Spleen (tissue), 7 donors: ENCODE measurements around the gene ARHGAP19.

Experiments used
- POLR2A ChIP-seq, 3 donors: fragments of 450-650 bp; IDR thresholded peaks; one replicate each; pipeline ENCODE4 v1.5.1; 2017; ENCODE audit warnings: antibody characterized with exemption in 3 of 3, mild to moderate bottlenecking in 1 of 3
- POLR2AphosphoS5 ChIP-seq, 3 donors: sonication (generic); formaldehyde crosslinking; IDR thresholded peaks; one replicate each; pipeline ENCODE4 v1.5.1; 2017; ENCODE audit warnings: antibody characterized with exemption in 3 of 3
- TF ChIP-seq, protein P1 (sequence below), 11 experiments: fragments of 200-600 bp in 7 of 11; fragments of 450-650 bp in 4 of 11; sonication (generic) in 4 of 11; IDR thresholded peaks in 8 of 11; conservative IDR thresholded peaks in 3 of 11; 1 replicate in 7 of 11; 2 replicates in 4 of 11; pipeline versions ENCODE4 v1.4.0 to v1.8.0; 2016 to 2021; ENCODE audit warnings: antibody characterized with exemption in 11 of 11, inconsistent platforms in 4 of 11, mild to moderate bottlenecking in 1 of 11
- donor health status: DM: no; HTN: no; CAD: no; lungs with moderate emphysema.
- donor health status: DM: no; HTN: no; CAD: no.
- donor health status: DM: no; HTN: no; CAD: no.

GRCh38 chr10:97300980-97301379 is 8.5 kb upstream of the ARHGAP19 start:
- TF ChIP-seq, protein P1, sequence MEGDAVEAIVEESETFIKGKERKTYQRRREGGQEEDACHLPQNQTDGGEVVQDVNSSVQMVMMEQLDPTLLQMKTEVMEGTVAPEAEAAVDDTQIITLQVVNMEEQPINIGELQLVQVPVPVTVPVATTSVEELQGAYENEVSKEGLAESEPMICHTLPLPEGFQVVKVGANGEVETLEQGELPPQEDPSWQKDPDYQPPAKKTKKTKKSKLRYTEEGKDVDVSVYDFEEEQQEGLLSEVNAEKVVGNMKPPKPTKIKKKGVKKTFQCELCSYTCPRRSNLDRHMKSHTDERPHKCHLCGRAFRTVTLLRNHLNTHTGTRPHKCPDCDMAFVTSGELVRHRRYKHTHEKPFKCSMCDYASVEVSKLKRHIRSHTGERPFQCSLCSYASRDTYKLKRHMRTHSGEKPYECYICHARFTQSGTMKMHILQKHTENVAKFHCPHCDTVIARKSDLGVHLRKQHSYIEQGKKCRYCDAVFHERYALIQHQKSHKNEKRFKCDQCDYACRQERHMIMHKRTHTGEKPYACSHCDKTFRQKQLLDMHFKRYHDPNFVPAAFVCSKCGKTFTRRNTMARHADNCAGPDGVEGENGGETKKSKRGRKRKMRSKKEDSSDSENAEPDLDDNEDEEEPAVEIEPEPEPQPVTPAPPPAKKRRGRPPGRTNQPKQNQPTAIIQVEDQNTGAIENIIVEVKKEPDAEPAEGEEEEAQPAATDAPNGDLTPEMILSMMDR (IDR thresholded peaks at IDR 0.05 in 8 of 11, conservative IDR thresholded peaks at IDR 0.05 in 3 of 11): no peak
- TF ChIP-seq POLR2A (IDR thresholded peaks at IDR 0.05): no peak
- no peak for TF ChIP-seq POLR2AphosphoS5 (IDR thresholded peaks at IDR 0.05)
